Neuron (in vitro differentiated cells): Measurements from ENCODE around the gene USF3.

Experiments
- H2AFZ ChIP-seq: one replicate; pipeline ENCODE4 v1.6.1; 2013; ENCODE audit warnings: low read depth, mild to moderate bottlenecking, inconsistent platforms, low read length, moderate library complexity
- H3K27me3 ChIP-seq: one replicate; pipeline ENCODE4 v1.6.1; 2013; ENCODE audit warnings: low read length; ENCODE audit not compliant: insufficient read depth
- H3K36me3 ChIP-seq: one replicate; pipeline ENCODE4 v1.6.1; 2013; ENCODE audit warnings: low read length; ENCODE audit not compliant: insufficient read depth
- H3K4me1 ChIP-seq: one replicate; pipeline ENCODE4 v1.6.1; 2013; ENCODE audit warnings: low read length; ENCODE audit not compliant: insufficient read depth
- H3K4me3 ChIP-seq: 2 replicates; pipeline ENCODE4 v1.5.1; 2013; ENCODE audit warnings: mild to moderate bottlenecking, low read length, moderate library complexity
- H3K9me3 ChIP-seq: one replicate; pipeline ENCODE4 v1.6.1; 2013; ENCODE audit warnings: low read length

The USF3 gene

GRCh38 chr3:113690482-113690881, 6.0 kb downstream of the USF3 start:
- Histone ChIP-seq H3K9me3 (peaks cover 9% of the 10 kb centered on the region), H3K4me3 (no peak overlapping the region), H2AFZ (no peak overlapping the region), H3K36me3 (no peaks in the 10 kb centered on the region), H3K27me3 (no peaks in the 10 kb centered on the region), H3K4me1 (peaks cover 8% of the 10 kb centered on the region)

GRCh38 chr3:113685956-113686721, 10.3 kb downstream of the USF3 start:
- H3K36me3 ChIP-seq: no peaks in the 10 kb centered on the region
- H2AFZ ChIP-seq: no peak overlapping the region
- H3K4me1 ChIP-seq: peaks cover 2% of the 10 kb centered on the region
- H3K9me3 ChIP-seq: peaks cover 17% of the 10 kb centered on the region
- H3K27me3 ChIP-seq: no peaks in the 10 kb centered on the region
- H3K4me3 ChIP-seq: no peak overlapping the region

- Histone ChIP-seq H3K27me3 (no peaks in the 10 kb centered on the region), H3K4me3 (no peak overlapping the region), H3K9me3 (peaks cover 17% of the 10 kb centered on the region), H3K4me1 (peaks cover 2% of the 10 kb centered on the region), H2AFZ (no peak overlapping the region), H3K36me3 (no peaks in the 10 kb centered on the region)
Observed at GRCh38 chr3:113685124-113685523, 11.3 kb downstream of the USF3 start.

DNA sequence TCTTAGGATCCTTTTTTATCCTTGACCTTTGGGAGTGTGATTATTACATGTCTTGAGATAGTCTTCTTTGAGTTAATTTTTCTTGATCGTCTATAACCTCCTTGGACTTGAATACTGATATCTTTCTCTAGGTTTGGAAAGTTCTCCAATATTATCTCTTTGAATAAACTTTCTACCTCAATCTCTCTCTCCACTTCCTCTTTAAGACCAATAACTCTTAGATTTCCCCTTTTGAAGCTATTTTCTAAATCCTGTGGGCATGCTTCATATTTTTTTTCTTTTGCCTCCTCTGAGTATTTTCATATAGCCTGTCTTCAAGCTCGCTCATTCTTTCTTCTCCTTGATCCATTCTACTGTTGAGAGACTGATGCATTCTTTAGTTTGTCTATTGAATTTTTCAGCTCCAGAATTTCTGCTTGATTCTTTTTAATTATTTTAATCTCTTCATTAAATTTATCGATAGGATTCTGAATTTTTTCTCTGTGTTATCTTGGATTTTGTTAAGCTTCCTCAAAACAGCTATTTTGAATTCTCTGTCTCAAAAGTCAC, 12.1 kb downstream of the USF3 start:
- H2AFZ ChIP-seq: no peak overlapping the region
- H3K9me3 ChIP-seq: peaks cover 17% of the 10 kb centered on the region
- H3K27me3 ChIP-seq: no peaks in the 10 kb centered on the region
- H3K4me3 ChIP-seq: no peak overlapping the region
- H3K4me1 ChIP-seq: peaks cover 2% of the 10 kb centered on the region
- no peaks in the 10 kb centered on the region for H3K36me3 ChIP-seq

- Histone ChIP-seq H3K4me3 (no peak overlapping the region), H3K36me3 (peaks cover 13% of the 10 kb centered on the region), H3K4me1 (no peaks in the 10 kb centered on the region)
Observed at GRCh38 chr3:113678773-113679172, 17.7 kb downstream of the USF3 start.

DNA sequence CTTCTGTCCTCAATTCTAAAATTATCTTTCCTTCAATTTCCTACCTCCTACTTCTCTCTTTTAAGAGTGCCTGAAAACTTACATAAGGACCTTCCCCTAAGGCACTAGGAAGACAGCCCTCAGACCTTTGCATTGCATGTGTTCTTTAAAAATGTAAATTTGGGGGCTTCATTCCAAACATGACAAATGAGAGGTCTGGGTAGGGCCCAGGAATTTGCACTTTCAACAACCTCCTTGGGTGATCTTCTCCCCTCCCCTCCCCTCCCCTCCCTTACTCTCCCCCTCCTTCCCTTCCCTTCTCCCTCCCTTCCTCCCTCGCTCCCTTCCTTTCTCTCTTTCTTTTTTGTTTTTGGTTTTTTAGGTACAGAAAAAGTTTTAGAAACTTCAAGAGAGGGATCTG, 18.7 kb downstream of the USF3 start:
- Histone ChIP-seq H2AFZ (no peak overlapping the region), H3K9me3 (no peaks in the 10 kb centered on the region), H3K36me3 (peaks cover 19% of the 10 kb centered on the region), H3K27me3 (no peaks in the 10 kb centered on the region), H3K4me3 (no peak overlapping the region), H3K4me1 (no peaks in the 10 kb centered on the region)

More at GRCh38 chr3:113678773-113679172, 17.7 kb downstream of the USF3 start:
- no peaks in the 10 kb centered on the region for H3K27me3 ChIP-seq
- H2AFZ ChIP-seq: no peak overlapping the region
- H3K9me3 ChIP-seq: no peaks in the 10 kb centered on the region

DNA sequence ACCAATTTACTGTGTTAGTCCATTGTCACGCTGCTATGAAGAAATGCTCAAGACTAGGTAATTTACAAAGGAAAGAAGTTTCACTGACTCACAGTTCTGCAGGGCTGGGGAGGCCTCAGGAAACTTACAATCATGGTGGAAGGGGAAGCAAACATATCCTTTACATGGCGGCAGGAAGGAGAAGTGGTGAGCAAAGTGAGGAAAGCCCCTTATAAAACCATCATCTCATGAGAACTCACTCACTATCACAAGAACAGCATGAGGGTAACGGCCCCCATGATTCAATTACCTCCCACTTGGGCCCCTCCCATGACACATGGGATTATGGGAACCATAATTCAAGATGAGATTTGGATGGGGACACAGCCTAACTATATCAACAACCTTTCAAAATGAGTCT, 20.2 kb downstream of the USF3 start:
- Histone ChIP-seq H2AFZ (no peak overlapping the region), H3K36me3 (peaks cover 19% of the 10 kb centered on the region), H3K27me3 (no peaks in the 10 kb centered on the region), H3K4me3 (no peak overlapping the region), H3K4me1 (no peaks in the 10 kb centered on the region), H3K9me3 (no peaks in the 10 kb centered on the region)

- Histone ChIP-seq H3K36me3 (peaks cover 19% of the 10 kb centered on the region), H3K27me3 (no peaks in the 10 kb centered on the region), H3K4me3 (no peak overlapping the region), H2AFZ (no peak overlapping the region), H3K9me3 (no peaks in the 10 kb centered on the region), H3K4me1 (no peaks in the 10 kb centered on the region)
Observed at GRCh38 chr3:113673593-113673992, 22.8 kb downstream of the USF3 start.

DNA sequence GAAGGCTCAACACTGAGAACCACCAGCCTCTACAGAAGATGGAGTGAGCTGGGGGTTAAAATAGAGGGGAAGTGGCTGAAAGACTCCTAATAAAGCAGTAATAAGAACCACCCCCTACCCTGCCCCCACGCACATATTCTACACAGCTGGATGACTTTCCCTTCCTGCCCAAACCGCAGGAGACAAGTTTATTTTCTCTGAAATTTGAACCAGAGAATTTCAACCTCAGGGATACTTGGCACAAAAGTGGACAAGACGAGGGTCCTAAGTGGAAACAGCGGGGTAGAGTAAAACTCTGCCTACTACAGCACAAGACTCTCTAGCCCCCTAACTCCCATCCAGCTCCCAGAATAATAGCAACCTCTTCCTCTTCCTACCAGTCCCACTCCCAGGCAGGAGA, 28.4 kb downstream of the USF3 start:
- Histone ChIP-seq H3K36me3 (peaks cover 7% of the 10 kb centered on the region), H3K27me3 (no peaks in the 10 kb centered on the region), H2AFZ (no peak overlapping the region), H3K9me3 (no peaks in the 10 kb centered on the region), H3K4me3 (no peak overlapping the region), H3K4me1 (no peaks in the 10 kb centered on the region)

- no peaks in the 10 kb centered on the region for H3K9me3 ChIP-seq
- H2AFZ ChIP-seq: no peak overlapping the region
- no peak overlapping the region for H3K4me3 ChIP-seq
- no peaks in the 10 kb centered on the region for H3K27me3 ChIP-seq
- H3K4me1 ChIP-seq: no peaks in the 10 kb centered on the region
- H3K36me3 ChIP-seq: peaks cover 25% of the 10 kb centered on the region
Observed at GRCh38 chr3:113664523-113665094, 31.8 kb downstream of the USF3 start.

- no peak overlapping the region for H3K4me3 ChIP-seq
- H3K9me3 ChIP-seq: no peaks in the 10 kb centered on the region
- H3K36me3 ChIP-seq: peaks cover 33% of the 10 kb centered on the region
- no peaks in the 10 kb centered on the region for H3K4me1 ChIP-seq
- H3K27me3 ChIP-seq: no peaks in the 10 kb centered on the region
- H2AFZ ChIP-seq: no peak overlapping the region
Observed at GRCh38 chr3:113663761-113664160, 32.7 kb downstream of the USF3 start.

GRCh38 chr3:113663324-113663750, 33.1 kb downstream of the USF3 start:
- H3K36me3 ChIP-seq: peaks cover 36% of the 10 kb centered on the region
- H3K4me3 ChIP-seq: no peak overlapping the region
- H3K27me3 ChIP-seq: no peaks in the 10 kb centered on the region
- no peak overlapping the region for H2AFZ ChIP-seq
- no peaks in the 10 kb centered on the region for H3K4me1 ChIP-seq
- H3K9me3 ChIP-seq: no peaks in the 10 kb centered on the region

DNA sequence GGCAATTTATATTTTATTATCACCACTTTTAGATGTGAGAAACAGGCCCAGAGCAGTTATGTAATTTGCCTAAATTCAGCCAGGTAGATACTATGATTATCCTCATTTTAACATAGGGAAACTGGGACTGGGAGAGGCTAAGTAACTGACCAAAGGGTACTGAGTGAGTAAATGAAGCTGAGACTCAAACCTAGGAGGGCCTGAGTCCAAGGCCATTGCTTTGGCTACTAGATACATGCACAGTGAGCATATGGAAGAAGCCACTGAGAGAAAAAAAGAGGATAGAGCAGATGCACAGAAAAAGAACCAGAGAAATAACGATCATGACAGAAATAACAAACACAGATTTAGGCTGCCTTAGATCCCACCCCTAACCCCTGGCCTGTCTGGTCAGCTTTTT, 33.6 kb downstream of the USF3 start:
- Histone ChIP-seq H2AFZ (no peak overlapping the region), H3K9me3 (no peaks in the 10 kb centered on the region), H3K27me3 (no peaks in the 10 kb centered on the region), H3K4me3 (no peak overlapping the region), H3K36me3 (peaks cover 38% of the 10 kb centered on the region), H3K4me1 (no peaks in the 10 kb centered on the region)
